Panc1 (cell line): Measurements from ENCODE around the gene UBALD2. TPM values are rescaled to one million over a fixed set of nuclear protein-coding genes. Genes with fewer than 3 reads are reported as not detected.

Experiments
- ATAC-seq: fragments of 200-7000 bp; cut with Tn5 transposase; 2 replicates; pipeline ENCODE4 v1.9.1; 2020; ENCODE audit warnings: mild to moderate bottlenecking, moderate library complexity
- BruUV-seq: library from RNA; stranded (reverse); fragments of 400-500 nt; replicated peaks from 2 replicates; lab custom pipeline; 2021; lab: Mats Ljungman, UMichigan
- CTCF ChIA-PET: fragments of 300-600 bp; sonication (Branson Sonifier 250); formaldehyde crosslinking; loops from one replicate; lab custom pipeline; 2022; ENCODE audit warnings: antibody characterized with exemption; lab: Charles Lee
- POLR2A ChIA-PET: fragments of 300-600 bp; sonication (Branson Sonifier 250); formaldehyde crosslinking; loops from one replicate; lab custom pipeline; 2022; ENCODE audit warnings: antibody characterized with exemption; lab: Charles Lee
- DNase-seq: peaks from one replicate; pipeline ENCODE4 v3.0.0-alpha.2; 2010; ENCODE audit warnings: low read depth, low spot score
- H3K27ac ChIP-seq: 2 replicates; pipeline ENCODE4 v1.5.1; 2011; ENCODE audit warnings: mild to moderate bottlenecking, low read length, inconsistent platforms
- H3K27me3 ChIP-seq: fragments of 200-500 bp; sonication (Bioruptor generic); 2 replicates; pipeline ENCODE4 v1.6.0; 2014; ENCODE audit warnings: low read length, inconsistent platforms; ENCODE audit not compliant: control insufficient read depth, insufficient read depth
- H3K36me3 ChIP-seq: fragments of 200-500 bp; sonication (Bioruptor generic); 2 replicates; pipeline ENCODE4 v1.5.1; 2014; ENCODE audit warnings: inconsistent platforms, mild to moderate bottlenecking, low read length, moderate library complexity; ENCODE audit not compliant: control insufficient read depth, insufficient read depth
- H3K4me1 ChIP-seq: 2 replicates; pipeline ENCODE4 v1.5.1; 2011; ENCODE audit warnings: inconsistent platforms, mild to moderate bottlenecking, low read length, moderate library complexity; ENCODE audit not compliant: control insufficient read depth, insufficient read depth
- H3K4me3 ChIP-seq, 2 experiments: 2 replicates each; pipeline ENCODE4 v1.5.1; 2011 to 2012; ENCODE audit warnings: low read depth in 2 of 2, low read length in 2 of 2, mild to moderate bottlenecking in 2 of 2, inconsistent platforms in 1 of 2, moderate library complexity in 1 of 2
- H3K9me3 ChIP-seq: fragments of 200-500 bp; sonication (Bioruptor generic); 2 replicates; pipeline ENCODE4 v1.5.1; 2014; ENCODE audit warnings: low read depth, mild to moderate bottlenecking, inconsistent platforms, low read length, moderate library complexity; ENCODE audit not compliant: control insufficient read depth, insufficient read depth
- POLR2AphosphoS5 ChIP-seq: IDR thresholded peaks from 2 replicates; pipeline ENCODE4 v1.6.1; 2012; ENCODE audit warnings: mild to moderate bottlenecking, low read depth, low read length, moderate library complexity
- SIN3A ChIP-seq: IDR thresholded peaks from 2 replicates; pipeline ENCODE4 v1.6.1; 2012; ENCODE audit warnings: low read depth, mild to moderate bottlenecking, low read length, moderate library complexity, borderline replicate concordance; ENCODE audit not compliant: insufficient read depth
- TCF7L2 ChIP-seq: IDR thresholded peaks from 2 replicates; pipeline ENCODE4 v1.6.1; 2011; ENCODE audit warnings: mild to moderate bottlenecking, low read depth, low read length, inconsistent platforms
- in situ Hi-C: cut with HindIII; loops from 2 replicates; pipeline ENCODE4 v1.10.0; 2016; ENCODE audit warnings: low sequenced_read_pairs, low pct_unique_long_range_greater_than_20kb
- intact Hi-C: fragments of 100-400 bp; cut with micrococcal nuclease; formaldehyde crosslinking; loops from one replicate; pipeline ENCODE4 v1.10.0; 2022; ENCODE audit not compliant: unreplicated experiment
- total RNA-seq: library from RNA; stranded (reverse); gene quantifications from one replicate; pipeline ENCODE4 v1.2.1, GENCODE V29; 2021; ENCODE audit not compliant: unreplicated experiment
- TF ChIP-seq, protein P1 (sequence below), 2 experiments: IDR thresholded peaks; 2 replicates each; pipeline ENCODE4 v1.6.1; 2011 to 2012; ENCODE audit warnings: low read depth in 2 of 2, control low read depth in 1 of 2, low read length in 1 of 2, mild to moderate bottlenecking in 1 of 2, moderate library complexity in 1 of 2; ENCODE audit not compliant: insufficient read depth in 1 of 2
- TF ChIP-seq, protein P2 (sequence below): fragments of 450-650 bp; IDR thresholded peaks from 2 replicates; pipeline ENCODE4 v1.5.1; 2017; ENCODE audit warnings: mild to moderate bottlenecking

UBALD2 gene
- total RNA-seq, 1 experiment from 2014 or later: 30.0 TPM

DNA sequence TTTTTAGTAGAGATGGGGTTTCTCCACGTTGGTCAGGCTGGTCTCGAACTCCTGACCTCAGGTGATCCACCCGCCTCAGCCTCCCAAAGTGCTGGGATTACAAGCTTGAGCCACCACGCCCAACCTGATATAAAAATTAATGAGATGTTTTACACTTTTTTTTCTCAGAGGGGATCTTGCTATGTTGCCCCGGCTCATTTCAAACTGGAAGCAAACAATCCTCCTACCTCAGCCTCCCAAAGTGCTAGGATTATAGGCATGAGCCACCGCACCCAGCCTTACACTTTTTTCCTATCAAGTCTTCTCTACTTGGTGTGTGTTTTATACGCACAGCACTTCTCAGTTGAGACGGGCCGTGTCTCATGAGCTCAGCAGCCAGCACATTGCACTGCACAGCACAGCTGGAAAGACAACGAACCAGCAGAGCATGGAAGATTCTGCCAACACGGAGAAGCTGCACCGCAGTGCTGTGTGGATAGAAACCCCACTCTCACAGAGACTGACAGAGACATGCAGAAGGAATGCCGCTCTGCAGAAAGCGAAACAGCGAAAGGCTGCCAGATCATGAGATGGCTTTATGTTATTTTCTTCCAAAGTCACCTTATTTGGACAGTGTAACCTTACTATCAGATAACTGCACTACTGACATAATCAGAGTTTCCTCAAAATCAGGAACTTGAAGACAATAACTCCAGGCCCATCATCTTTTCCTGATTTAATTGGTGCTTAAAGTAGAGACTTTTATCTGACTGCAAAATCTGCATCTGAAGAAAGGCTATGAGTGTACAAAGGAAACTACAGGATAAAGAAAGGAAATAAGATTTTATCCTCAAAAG is 49.5 kb downstream of the UBALD2 start:
- CTCF ChIA-PET: no interaction called here
- intact Hi-C loops: no loop called here
- no peak for DNase-seq
- peaks cover 7% of the 10 kb centered on the region; the same call in 1 of the 2 replicates for H3K36me3 ChIP-seq
- no peak for ATAC-seq
- no peaks in the 10 kb centered on the region for H3K9me3 ChIP-seq
- in situ Hi-C loops: no loop called here
- H3K4me1 ChIP-seq: no peaks in the 10 kb centered on the region
- no peak overlapping the region for H3K4me3 ChIP-seq
- no peaks in the 10 kb centered on the region for H3K27me3 ChIP-seq
- no TSS peak for BruUV-seq
- H3K27ac ChIP-seq: no peak overlapping the region
- POLR2A ChIA-PET: interaction anchor here (0.6 kb wide), 1 partner anchor 51 kb away, joined by 13 read pairs; no protein-coding TSS in a partner anchor
- TF ChIP-seq, protein P1, sequence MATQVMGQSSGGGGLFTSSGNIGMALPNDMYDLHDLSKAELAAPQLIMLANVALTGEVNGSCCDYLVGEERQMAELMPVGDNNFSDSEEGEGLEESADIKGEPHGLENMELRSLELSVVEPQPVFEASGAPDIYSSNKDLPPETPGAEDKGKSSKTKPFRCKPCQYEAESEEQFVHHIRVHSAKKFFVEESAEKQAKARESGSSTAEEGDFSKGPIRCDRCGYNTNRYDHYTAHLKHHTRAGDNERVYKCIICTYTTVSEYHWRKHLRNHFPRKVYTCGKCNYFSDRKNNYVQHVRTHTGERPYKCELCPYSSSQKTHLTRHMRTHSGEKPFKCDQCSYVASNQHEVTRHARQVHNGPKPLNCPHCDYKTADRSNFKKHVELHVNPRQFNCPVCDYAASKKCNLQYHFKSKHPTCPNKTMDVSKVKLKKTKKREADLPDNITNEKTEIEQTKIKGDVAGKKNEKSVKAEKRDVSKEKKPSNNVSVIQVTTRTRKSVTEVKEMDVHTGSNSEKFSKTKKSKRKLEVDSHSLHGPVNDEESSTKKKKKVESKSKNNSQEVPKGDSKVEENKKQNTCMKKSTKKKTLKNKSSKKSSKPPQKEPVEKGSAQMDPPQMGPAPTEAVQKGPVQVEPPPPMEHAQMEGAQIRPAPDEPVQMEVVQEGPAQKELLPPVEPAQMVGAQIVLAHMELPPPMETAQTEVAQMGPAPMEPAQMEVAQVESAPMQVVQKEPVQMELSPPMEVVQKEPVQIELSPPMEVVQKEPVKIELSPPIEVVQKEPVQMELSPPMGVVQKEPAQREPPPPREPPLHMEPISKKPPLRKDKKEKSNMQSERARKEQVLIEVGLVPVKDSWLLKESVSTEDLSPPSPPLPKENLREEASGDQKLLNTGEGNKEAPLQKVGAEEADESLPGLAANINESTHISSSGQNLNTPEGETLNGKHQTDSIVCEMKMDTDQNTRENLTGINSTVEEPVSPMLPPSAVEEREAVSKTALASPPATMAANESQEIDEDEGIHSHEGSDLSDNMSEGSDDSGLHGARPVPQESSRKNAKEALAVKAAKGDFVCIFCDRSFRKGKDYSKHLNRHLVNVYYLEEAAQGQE (IDR thresholded peaks at IDR 0.05; ENCODE audit: insufficient read depth in 1 of 2, low read depth in 2 of 2, low read length in 1 of 2): no peak
- no peak for TF ChIP-seq SIN3A
- TF ChIP-seq, protein P2, sequence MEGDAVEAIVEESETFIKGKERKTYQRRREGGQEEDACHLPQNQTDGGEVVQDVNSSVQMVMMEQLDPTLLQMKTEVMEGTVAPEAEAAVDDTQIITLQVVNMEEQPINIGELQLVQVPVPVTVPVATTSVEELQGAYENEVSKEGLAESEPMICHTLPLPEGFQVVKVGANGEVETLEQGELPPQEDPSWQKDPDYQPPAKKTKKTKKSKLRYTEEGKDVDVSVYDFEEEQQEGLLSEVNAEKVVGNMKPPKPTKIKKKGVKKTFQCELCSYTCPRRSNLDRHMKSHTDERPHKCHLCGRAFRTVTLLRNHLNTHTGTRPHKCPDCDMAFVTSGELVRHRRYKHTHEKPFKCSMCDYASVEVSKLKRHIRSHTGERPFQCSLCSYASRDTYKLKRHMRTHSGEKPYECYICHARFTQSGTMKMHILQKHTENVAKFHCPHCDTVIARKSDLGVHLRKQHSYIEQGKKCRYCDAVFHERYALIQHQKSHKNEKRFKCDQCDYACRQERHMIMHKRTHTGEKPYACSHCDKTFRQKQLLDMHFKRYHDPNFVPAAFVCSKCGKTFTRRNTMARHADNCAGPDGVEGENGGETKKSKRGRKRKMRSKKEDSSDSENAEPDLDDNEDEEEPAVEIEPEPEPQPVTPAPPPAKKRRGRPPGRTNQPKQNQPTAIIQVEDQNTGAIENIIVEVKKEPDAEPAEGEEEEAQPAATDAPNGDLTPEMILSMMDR: no peak
- TF ChIP-seq POLR2AphosphoS5: no peak
- TF ChIP-seq TCF7L2: no peak

DNA sequence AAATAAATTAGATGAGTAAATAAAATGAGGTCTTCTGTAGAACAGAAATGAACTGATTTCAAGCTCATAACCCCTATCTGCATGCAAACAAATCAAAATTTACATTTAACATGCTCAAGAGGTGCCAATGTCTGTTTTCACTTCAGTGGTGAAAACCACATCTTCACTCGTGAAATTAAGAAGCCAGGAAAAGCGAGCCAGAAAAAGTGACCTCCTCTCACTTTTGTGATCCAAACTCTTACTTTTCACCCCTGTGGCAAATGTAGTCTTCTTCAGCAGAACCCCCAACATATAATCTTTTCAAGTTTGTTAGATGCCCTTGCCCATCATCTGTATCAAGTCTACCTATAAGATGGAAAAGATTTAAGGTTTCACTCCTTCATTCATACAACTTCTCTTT is 52.4 kb downstream of the UBALD2 start:
- no peak overlapping the region for H3K27ac ChIP-seq
- H3K4me3 ChIP-seq: no peak overlapping the region
- in situ Hi-C loops (no loop called here), intact Hi-C loops (no loop called here)
- POLR2A ChIA-PET: no interaction called here
- CTCF ChIA-PET: no interaction called here
- no TSS peak for BruUV-seq
- DNase-seq: no peak
- no peak for ATAC-seq
- H3K4me1 ChIP-seq: no peaks in the 10 kb centered on the region
- TF ChIP-seq POLR2AphosphoS5 (no peak), SIN3A (no peak), TCF7L2 (no peak)
- TF ChIP-seq, protein P2: no peak
- TF ChIP-seq, protein P1 (IDR thresholded peaks at IDR 0.05; ENCODE audit: insufficient read depth in 1 of 2, low read depth in 2 of 2, low read length in 1 of 2): no peak
- H3K9me3 ChIP-seq: no peaks in the 10 kb centered on the region
- peaks cover 7% of the 10 kb centered on the region; the same call in 1 of the 2 replicates for H3K36me3 ChIP-seq
- no peaks in the 10 kb centered on the region for H3K27me3 ChIP-seq
